ENCODE data around the gene ZNF493.

The ZNF493 gene
- total RNA-seq, result 32.1 to 46.5 reads per million in 2 donors

GRCh38 chr19:21396893-21397572 is at the start of gene ZNF493:
Gene ZNF493, plus strand, starts transcription at chr19:21397133. Its CDS starts 105 bp downstream, at chr19:21397238.
- DNase-seq, result peak; percentile 53 to 96 (median 81)

GRCh38 chr19:21352830-21353229 is 44.1 kb upstream of the ZNF493 start:
- no peak for DNase-seq

GRCh38 chr19:21358768-21359451 is 38.0 kb upstream of the ZNF493 start, which contains the start of gene ZNF738:
Gene ZNF738, plus strand, starts transcription at chr19:21359000. Its CDS starts 141 bp downstream, at chr19:21359141.
- peak; percentile 57 to 95 (median 76) for DNase-seq

- DNase-seq, result no peak
Observed at GRCh38 chr19:21362291-21362690, 34.6 kb upstream of the ZNF493 start.

GRCh38 chr19:21383980-21384582 is 12.9 kb upstream of the ZNF493 start:
- DNase-seq, result no peak

GRCh38 chr19:21396121-21396520 is 812 bp upstream of the ZNF493 start:
- DNase-seq, result no peak

- DNase-seq, result no peak
Observed at GRCh38 chr19:21398851-21399250, 1.9 kb downstream of the ZNF493 start.

- DNase-seq, result no peak
Observed at GRCh38 chr19:21402303-21402985, 5.5 kb downstream of the ZNF493 start.

- no peak for DNase-seq
Observed at GRCh38 chr19:21410166-21410565, 13.2 kb downstream of the ZNF493 start.

GRCh38 chr19:21422244-21422643 is 25.3 kb downstream of the ZNF493 start:
- DNase-seq, result no peak

GRCh38 chr19:21423057-21424041 is 26.4 kb downstream of the ZNF493 start:
- DNase-seq, result no peak

GRCh38 chr19:21430675-21431074 is 33.7 kb downstream of the ZNF493 start:
- no peak for DNase-seq

- DNase-seq, result no peak
Observed at GRCh38 chr19:21432590-21432989, 35.7 kb downstream of the ZNF493 start.

- DNase-seq, result no peak
Observed at GRCh38 chr19:21434516-21434915, 37.6 kb downstream of the ZNF493 start.

- no peak for DNase-seq
Observed at GRCh38 chr19:21434967-21435544, 38.1 kb downstream of the ZNF493 start.

- DNase-seq, result no peak
Observed at GRCh38 chr19:21439201-21439751, 42.3 kb downstream of the ZNF493 start.

GRCh38 chr19:21440321-21440720 is 43.4 kb downstream of the ZNF493 start:
- no peak for DNase-seq

- DNase-seq, result no peak
Observed at GRCh38 chr19:21451187-21451586, 54.3 kb downstream of the ZNF493 start.

GRCh38 chr19:21454901-21455300 is 58.0 kb downstream of the ZNF493 start:
- no peak for DNase-seq

GRCh38 chr19:21460686-21461085 is 63.8 kb downstream of the ZNF493 start:
- no peak for DNase-seq

- no peak for DNase-seq
Observed at GRCh38 chr19:21462540-21462939, 65.6 kb downstream of the ZNF493 start.
